Caco-2 (cell line): ENCODE data around the gene GLDC. TPM values are rescaled to one million over a fixed set of nuclear protein-coding genes. Genes with fewer than 3 reads are reported as not detected.

Experiments used
- BruUV-seq: library from RNA; stranded (reverse); fragments of 400-500 nt; replicated peaks from 2 replicates; lab custom pipeline; 2021; lab: Mats Ljungman, UMichigan
- CTCF ChIA-PET: fragments of 300-600 bp; sonication (Branson Sonifier 250); formaldehyde crosslinking; loops from one replicate; lab custom pipeline; 2022; ENCODE audit warnings: antibody characterized with exemption; lab: Charles Lee
- POLR2A ChIA-PET: fragments of 300-600 bp; sonication (Branson Sonifier 250); formaldehyde crosslinking; loops from one replicate; lab custom pipeline; 2022; ENCODE audit warnings: antibody characterized with exemption; lab: Charles Lee
- DNase-seq, 2 experiments: peaks; one replicate each; pipeline versions ENCODE4 v3.0.0 to v3.0.0-alpha.2; 2020 to 2022
- H3K27me3 ChIP-seq: replicated peaks from 2 replicates; pipeline ENCODE4 v1.6.0; 2011; ENCODE audit warnings: low read length; ENCODE audit not compliant: control insufficient read depth, insufficient read depth
- H3K36me3 ChIP-seq: 2 replicates; pipeline ENCODE4 v1.5.1; 2011; ENCODE audit warnings: low read length; ENCODE audit not compliant: control insufficient read depth, insufficient read depth
- H3K4me1 ChIP-seq: fragments of 250-450 bp; sonication (Bioruptor Pico); 2 replicates; pipeline ENCODE4 v1.5.1; 2020; ENCODE audit warnings: mild to moderate bottlenecking
- H3K4me3 ChIP-seq: 2 replicates; pipeline ENCODE4 v1.5.1; 2011; ENCODE audit warnings: low read depth, mild to moderate bottlenecking, control low read depth, low read length
- H3K9me3 ChIP-seq: fragments of 250-450 bp; sonication (Bioruptor Pico); 2 replicates; pipeline ENCODE4 v1.5.1; 2020; ENCODE audit warnings: mild to moderate bottlenecking, moderate library complexity
- H3K27ac Mint-ChIP-seq: one replicate; pipeline ENCODE4 v1.8.0; 2022; ENCODE audit warnings: mixed read lengths; ENCODE audit not compliant: unreplicated experiment
- H3K27me3 Mint-ChIP-seq: one replicate; pipeline ENCODE4 v1.8.0; 2022; ENCODE audit warnings: mixed read lengths; ENCODE audit not compliant: insufficient read depth, unreplicated experiment
- H3K36me3 Mint-ChIP-seq: one replicate; pipeline ENCODE4 v1.8.0; 2022; ENCODE audit warnings: mild to moderate bottlenecking, mixed read lengths; ENCODE audit not compliant: insufficient read depth, unreplicated experiment
- H3K4me1 Mint-ChIP-seq: one replicate; pipeline ENCODE4 v1.8.0; 2022; ENCODE audit warnings: low read depth, mixed read lengths; ENCODE audit not compliant: unreplicated experiment
- H3K4me3 Mint-ChIP-seq: one replicate; pipeline ENCODE4 v1.8.0; 2022; ENCODE audit warnings: mild to moderate bottlenecking, moderate library complexity, mixed read lengths; ENCODE audit not compliant: unreplicated experiment
- H3K9me3 Mint-ChIP-seq: one replicate; pipeline ENCODE4 v1.8.0; 2022; ENCODE audit warnings: mixed read lengths; ENCODE audit not compliant: unreplicated experiment
- intact Hi-C: fragments of 100-400 bp; cut with micrococcal nuclease; formaldehyde crosslinking; loops from one replicate; pipeline ENCODE4 v1.10.0; 2022; ENCODE audit not compliant: unreplicated experiment
- total RNA-seq: library from RNA; stranded (reverse); gene quantifications from 2 replicates; pipeline ENCODE4 v1.2.3, GENCODE V29; 2022
- TF ChIP-seq, protein P1 (sequence below), 2 experiments: fragments of 200-600 bp in 1 of 2; IDR thresholded peaks; 1 replicate in 1 of 2; 2 replicates in 1 of 2; pipeline versions ENCODE4 v1.5.1 to v1.8.0; 2011 to 2022; ENCODE audit warnings: antibody characterized with exemption in 1 of 2, control low read depth in 1 of 2, inconsistent platforms in 1 of 2, low read depth in 1 of 2, low read length in 1 of 2, mild to moderate bottlenecking in 1 of 2, moderate library complexity in 1 of 2; ENCODE audit not compliant: insufficient read depth in 1 of 2, severe bottlenecking in 1 of 2, unreplicated experiment in 1 of 2

GLDC gene
- total RNA-seq, 1 experiment from 2014 or later: 320 TPM

DNA sequence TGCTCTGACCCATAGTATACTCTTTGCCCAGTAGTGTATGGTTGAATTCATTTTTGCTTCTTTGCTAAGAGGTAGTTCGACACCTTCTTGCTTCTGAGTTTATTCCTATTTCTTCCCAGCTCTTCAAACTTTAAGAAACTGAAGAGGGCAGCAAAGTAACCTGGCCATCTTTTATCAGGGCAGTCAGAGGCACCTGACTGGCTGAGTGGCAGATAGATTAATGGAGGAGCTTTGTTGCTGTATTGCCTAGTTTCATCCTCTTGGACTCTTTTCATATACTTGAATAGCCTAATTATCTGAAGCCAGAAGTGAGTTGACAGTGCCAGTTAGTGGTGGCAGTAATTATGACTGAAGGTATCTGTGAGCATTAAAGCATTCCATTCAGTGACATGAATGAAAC is 150.1 kb downstream of the GLDC start:
- Histone ChIP-seq H3K9me3 (no peaks in the 10 kb centered on the region), H3K4me3 (no peak overlapping the region), H3K4me1 (no peaks in the 10 kb centered on the region), H3K27me3 (no peaks in the 10 kb centered on the region), H3K36me3 (peaks cover 2% of the 10 kb centered on the region)
- Mint-ChIP-seq H3K4me3 (no peak overlapping the region), H3K36me3 (peaks cover 32% of the 10 kb centered on the region), H3K27ac (no peak overlapping the region), H3K9me3 (no peaks in the 10 kb centered on the region), H3K27me3 (no peaks in the 10 kb centered on the region), H3K4me1 (peaks cover 4% of the 10 kb centered on the region)
- ChIA-PET POLR2A (no interaction called here), CTCF (interaction anchor here (0.7 to 1.0 kb wide), 2 partner anchors 82 to 142 kb away, joined by 3 read pairs; partner anchors contain the start of gene UHRF2)
- TF ChIP-seq, protein P1, sequence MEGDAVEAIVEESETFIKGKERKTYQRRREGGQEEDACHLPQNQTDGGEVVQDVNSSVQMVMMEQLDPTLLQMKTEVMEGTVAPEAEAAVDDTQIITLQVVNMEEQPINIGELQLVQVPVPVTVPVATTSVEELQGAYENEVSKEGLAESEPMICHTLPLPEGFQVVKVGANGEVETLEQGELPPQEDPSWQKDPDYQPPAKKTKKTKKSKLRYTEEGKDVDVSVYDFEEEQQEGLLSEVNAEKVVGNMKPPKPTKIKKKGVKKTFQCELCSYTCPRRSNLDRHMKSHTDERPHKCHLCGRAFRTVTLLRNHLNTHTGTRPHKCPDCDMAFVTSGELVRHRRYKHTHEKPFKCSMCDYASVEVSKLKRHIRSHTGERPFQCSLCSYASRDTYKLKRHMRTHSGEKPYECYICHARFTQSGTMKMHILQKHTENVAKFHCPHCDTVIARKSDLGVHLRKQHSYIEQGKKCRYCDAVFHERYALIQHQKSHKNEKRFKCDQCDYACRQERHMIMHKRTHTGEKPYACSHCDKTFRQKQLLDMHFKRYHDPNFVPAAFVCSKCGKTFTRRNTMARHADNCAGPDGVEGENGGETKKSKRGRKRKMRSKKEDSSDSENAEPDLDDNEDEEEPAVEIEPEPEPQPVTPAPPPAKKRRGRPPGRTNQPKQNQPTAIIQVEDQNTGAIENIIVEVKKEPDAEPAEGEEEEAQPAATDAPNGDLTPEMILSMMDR (IDR thresholded peaks at IDR 0.05; ENCODE audit: insufficient read depth in 1 of 2, low read depth in 1 of 2, low read length in 1 of 2, severe bottlenecking in 1 of 2, unreplicated experiment in 1 of 2): no peak
- no TSS peak for BruUV-seq
- intact Hi-C loops: loop anchor here (10.0 kb wide), 1 partner anchor 189 kb away; no protein-coding TSS in a partner anchor
- no peak for DNase-seq

DNA sequence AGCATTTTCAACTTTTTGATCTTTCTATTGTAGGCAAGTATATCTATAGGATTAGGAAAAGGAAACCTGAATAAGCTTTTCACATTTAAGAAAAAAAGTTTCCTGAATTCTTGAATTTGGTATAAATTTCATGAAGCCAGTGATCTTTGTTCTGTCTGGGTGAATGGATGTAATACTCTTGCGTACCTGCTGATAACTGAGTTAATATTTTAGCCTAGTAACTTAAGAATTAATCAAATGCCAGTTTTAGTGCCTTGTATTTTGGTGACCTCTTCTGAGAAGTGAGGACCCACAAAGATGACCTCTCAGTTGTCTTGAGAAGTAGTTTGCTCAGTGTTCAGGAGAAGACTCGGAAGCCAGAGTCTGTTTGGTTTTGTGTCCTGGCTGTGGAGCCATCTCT is 154.7 kb downstream of the GLDC start:
- TF ChIP-seq, protein P1 (IDR thresholded peaks at IDR 0.05; ENCODE audit: insufficient read depth in 1 of 2, low read depth in 1 of 2, low read length in 1 of 2, severe bottlenecking in 1 of 2, unreplicated experiment in 1 of 2): no peak
- Histone ChIP-seq H3K4me3 (no peak overlapping the region), H3K36me3 (no peaks in the 10 kb centered on the region), H3K4me1 (no peaks in the 10 kb centered on the region), H3K27me3 (no peaks in the 10 kb centered on the region), H3K9me3 (no peaks in the 10 kb centered on the region)
- Mint-ChIP-seq H3K4me1 (peaks cover 5% of the 10 kb centered on the region), H3K27ac (no peak overlapping the region), H3K36me3 (peaks cover 35% of the 10 kb centered on the region), H3K4me3 (no peak overlapping the region), H3K9me3 (no peaks in the 10 kb centered on the region), H3K27me3 (no peaks in the 10 kb centered on the region)
- DNase-seq: no peak
- no TSS peak for BruUV-seq
- intact Hi-C loops: loop anchor here (10.0 kb wide), 1 partner anchor 194 kb away; no protein-coding TSS in a partner anchor
- POLR2A ChIA-PET: no interaction called here
- CTCF ChIA-PET: no interaction called here

DNA sequence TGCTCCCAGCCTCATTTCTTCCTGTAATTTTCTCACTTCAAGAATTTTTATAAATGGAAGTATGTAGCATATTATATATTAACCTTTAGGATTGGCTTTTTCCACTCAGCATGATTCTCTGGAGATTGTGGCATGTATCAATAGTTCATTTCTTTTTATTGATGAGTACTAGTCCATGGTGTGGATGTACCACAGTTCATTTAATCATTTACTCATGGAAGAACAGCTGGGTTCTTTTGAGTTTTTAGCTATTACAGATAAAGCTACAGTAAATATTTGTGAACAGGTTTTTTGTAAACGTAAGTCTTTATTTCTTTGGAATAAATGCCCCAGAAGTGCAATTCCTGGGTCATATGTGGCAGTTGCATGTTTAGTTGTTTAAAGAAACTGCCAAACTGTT is 156.4 kb downstream of the GLDC start:
- H3K36me3 Mint-ChIP-seq: peaks cover 39% of the 10 kb centered on the region
- Histone ChIP-seq H3K4me1 (no peaks in the 10 kb centered on the region), H3K27me3 (no peaks in the 10 kb centered on the region), H3K36me3 (no peaks in the 10 kb centered on the region), H3K4me3 (no peak overlapping the region), H3K9me3 (no peaks in the 10 kb centered on the region)
- H3K27ac Mint-ChIP-seq: no peak overlapping the region
- no peaks in the 10 kb centered on the region for H3K27me3 Mint-ChIP-seq
- no peak overlapping the region for H3K4me3 Mint-ChIP-seq
- H3K9me3 Mint-ChIP-seq: no peaks in the 10 kb centered on the region
- POLR2A ChIA-PET: interaction anchor here (0.6 kb wide), 1 partner anchor 267 kb away, joined by 3 read pairs; no protein-coding TSS in a partner anchor
- no TSS peak for BruUV-seq
- CTCF ChIA-PET: interaction anchor here (0.6 kb wide), 1 partner anchor 79 kb away, joined by 3 read pairs; no protein-coding TSS in a partner anchor
- peaks cover 9% of the 10 kb centered on the region for H3K4me1 Mint-ChIP-seq
- intact Hi-C loops: loop anchor here (10.0 kb wide), 1 partner anchor 74 kb away; the partner anchor contains the start of gene UHRF2
- DNase-seq: no peak
- TF ChIP-seq, protein P1 (IDR thresholded peaks at IDR 0.05; ENCODE audit: insufficient read depth in 1 of 2, low read depth in 1 of 2, low read length in 1 of 2, severe bottlenecking in 1 of 2, unreplicated experiment in 1 of 2): no peak
